HG03520 (cell line): Measurements from ENCODE around the gene KRTAP5-2.
"Not testable (repeated sequence)": the region's sequence is repeated elsewhere in the genome, so short reads cannot be mapped to it uniquely, and the experiment has no call there.

Experiments
- ATAC-seq: cut with Tn5 transposase; IDR thresholded peaks from one replicate; pipeline ENCODE4 v1.9.1; 2021; ENCODE audit warnings: mild to moderate bottlenecking, moderate library complexity; ENCODE audit not compliant: unreplicated experiment

The KRTAP5-2 gene

GRCh38 chr11:1592628-1593027 lies 5.5 kb downstream of the KRTAP5-2 start:
- ATAC-seq = no peak

GRCh38 chr11:1589996-1590395 lies 8.1 kb downstream of the KRTAP5-2 start:
- no peak for ATAC-seq

- ATAC-seq = not testable (repeated sequence)
Observed at GRCh38 chr11:1589191-1589963, 8.7 kb downstream of the KRTAP5-2 start.

DNA sequence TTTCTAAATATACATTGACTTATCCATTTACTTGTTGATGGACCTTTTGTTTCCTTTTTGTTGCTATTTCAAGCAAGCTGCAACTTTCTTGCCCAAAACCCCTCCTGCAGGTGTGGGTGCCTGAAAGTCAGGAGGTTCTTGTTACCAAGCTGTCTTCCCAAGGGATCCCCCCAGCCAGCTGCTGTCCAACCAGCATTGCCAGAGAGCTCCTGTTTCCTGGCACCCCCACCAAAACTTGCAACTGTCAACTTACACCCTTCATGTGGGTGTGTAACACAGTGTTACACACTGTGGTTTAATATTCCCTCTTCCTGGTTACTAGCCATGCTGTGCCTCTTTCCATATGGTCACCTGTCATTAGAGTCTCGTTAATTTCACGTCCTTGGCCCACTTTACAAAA lies 11.4 kb downstream of the KRTAP5-2 start:
- ATAC-seq = no peak

DNA sequence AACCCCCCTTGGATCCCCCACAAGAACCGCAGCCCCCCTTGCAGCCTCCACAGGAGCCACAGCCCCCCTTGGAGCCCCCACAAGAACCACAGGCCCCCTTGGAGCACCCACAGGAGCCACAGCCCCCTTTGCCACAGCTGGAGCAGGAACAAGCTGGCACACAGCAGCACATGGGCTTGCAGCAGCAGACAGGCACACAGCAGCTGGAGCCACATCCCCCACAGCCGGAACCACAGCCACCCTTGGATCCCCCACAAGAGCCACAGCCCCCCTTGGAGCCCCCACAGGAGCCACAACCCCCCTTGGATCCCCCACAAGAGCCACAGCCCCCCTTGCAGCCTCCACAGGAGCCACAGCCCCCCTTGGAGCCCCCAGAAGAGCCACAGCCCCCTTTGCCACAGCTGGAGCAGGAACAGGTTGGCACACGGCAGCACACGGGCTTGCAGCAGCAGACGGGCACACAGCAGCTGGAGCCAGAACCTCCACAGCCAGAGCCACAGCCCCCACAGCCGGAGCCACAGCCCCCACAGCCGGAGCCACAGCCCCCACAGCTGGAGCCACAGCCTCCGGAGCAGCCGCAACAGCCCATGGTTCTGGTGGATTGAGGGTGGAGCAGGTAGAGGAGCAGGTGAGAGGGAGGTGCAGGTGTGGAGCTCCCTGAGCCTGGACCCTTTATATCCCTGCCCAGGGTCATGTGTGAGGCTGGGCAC lies 13.3 kb downstream of the KRTAP5-2 start, which contains the start of gene KRTAP5-1:
KRTAP5-1 (minus strand) TSS at position 623 of the 710 bp plus-strand sequence; CDS start at position 589, 34 bp downstream.
- ATAC-seq = not testable (repeated sequence)

GRCh38 chr11:1582909-1583308 lies 15.2 kb downstream of the KRTAP5-2 start:
- not testable (repeated sequence) for ATAC-seq

DNA sequence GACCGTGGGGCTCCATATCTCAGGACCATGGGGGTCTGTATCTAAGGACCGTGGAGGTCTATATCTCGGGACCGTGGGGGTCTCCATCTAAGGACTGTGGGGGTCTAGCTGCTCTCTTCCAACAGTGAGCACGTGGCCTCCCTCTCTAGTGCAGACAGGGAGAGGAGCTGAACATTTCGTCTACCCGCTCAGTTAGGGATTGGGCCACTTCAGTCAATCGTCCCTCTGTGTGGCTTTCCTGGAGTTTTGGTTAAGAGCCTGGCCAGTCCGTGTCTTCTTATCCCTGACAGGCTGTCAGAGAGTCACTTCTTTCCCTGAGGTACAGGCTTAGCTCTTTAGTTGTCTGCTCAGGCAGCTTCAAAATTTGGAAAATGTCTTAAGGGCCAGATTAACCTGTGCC lies 16.1 kb downstream of the KRTAP5-2 start:
- ATAC-seq = no peak

DNA sequence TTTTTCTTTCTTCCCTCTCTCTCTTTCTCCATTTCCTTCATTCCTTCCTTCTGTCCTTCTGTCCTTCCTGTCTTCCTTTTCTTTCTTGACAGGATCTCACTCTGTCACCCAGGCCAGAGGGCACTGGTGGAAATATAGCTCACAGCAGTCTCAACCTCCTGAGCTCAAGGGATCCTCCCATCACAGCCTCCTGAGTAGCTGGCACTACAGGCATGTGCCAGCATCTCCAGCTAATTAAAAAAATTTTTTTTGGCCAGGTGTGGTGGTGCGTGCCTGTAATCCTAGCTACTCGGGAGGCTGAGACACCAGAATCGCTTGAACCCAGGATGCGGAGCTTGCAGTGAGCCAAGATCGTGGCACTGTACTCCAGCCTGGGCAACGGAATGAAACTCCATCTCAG lies 21.3 kb downstream of the KRTAP5-2 start:
- ATAC-seq = no peak

- not testable (repeated sequence) for ATAC-seq
Observed at GRCh38 chr11:1575756-1576155, 22.3 kb downstream of the KRTAP5-2 start.

DNA sequence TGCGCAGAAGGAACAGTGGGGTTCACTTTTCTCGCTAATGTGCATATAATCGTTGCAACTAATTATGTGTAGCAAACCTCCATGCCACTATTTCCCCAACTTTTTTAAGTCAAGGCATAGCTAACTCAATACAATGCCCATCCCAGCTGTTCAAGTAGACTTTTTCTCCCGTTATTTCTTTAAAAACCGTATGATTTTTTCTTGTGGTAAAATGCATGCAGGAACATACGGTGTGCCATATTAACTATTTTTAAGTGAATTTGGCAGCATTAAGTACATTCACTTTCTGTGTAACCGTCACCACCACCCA lies 23.2 kb downstream of the KRTAP5-2 start:
- ATAC-seq = no peak

DNA sequence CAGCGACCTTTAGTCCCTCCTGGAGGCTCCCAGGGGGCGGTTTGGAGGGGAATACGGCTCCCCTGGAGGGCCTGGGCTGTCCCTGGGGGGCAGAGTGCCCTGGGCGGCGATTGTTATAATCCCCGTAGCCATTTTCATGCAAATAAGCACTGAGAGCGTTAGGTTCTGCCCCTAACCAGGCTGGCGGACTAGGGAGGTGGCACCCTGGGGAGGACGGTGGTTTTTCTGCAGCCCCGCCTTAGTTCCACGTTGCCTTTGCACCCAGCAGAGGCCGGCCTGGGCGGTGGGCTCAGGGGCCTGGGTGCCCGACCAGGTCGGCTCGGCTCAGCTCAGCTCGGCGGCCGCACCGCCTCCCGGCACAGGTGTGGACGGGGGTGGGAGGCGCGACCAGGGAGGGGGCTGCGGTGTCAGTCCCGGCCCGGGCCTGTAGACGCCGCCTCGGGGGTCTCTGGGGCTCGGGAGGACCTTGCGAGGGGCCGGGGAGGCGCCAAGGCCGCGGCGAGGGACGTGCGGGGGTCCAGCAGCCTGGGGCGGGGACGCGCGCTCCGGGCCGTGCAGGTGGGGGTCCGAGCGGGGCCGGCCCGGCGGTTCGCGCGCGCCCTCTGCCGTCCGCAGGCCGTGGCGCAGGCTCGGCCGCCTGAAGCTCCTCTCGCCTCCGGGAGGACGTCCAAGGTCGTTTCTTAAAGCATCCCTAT lies 23.7 kb downstream of the KRTAP5-2 start:
- ATAC-seq = peak; percentile 40

DNA sequence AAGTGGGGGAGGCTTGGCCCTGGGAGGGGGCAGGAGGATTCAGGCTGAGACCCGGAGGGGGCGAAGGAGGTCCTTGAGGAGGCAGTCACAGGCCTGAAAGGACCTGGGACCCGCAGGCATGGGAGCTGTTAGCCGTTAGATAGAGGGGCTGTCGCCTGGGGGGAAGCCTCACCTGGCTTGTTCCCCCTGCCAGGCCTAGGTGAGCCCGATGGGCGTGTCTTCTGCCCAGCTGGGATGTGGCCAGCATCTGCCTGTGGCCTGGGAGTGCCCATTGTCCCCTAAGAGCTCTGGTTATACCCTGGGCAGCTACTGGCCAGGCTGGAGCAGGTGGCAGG lies 24.2 kb downstream of the KRTAP5-2 start:
- no peak for ATAC-seq

- no peak for ATAC-seq
Observed at GRCh38 chr11:1573077-1573902, 24.8 kb downstream of the KRTAP5-2 start.

GRCh38 chr11:1572197-1573076 lies 25.7 kb downstream of the KRTAP5-2 start, which contains the start of gene DUSP8:
TSS of gene DUSP8 (minus strand) at chr11:1572271. CDS start at chr11:1565826, 6,445 bp downstream.
- ATAC-seq = no peak

- no peak for ATAC-seq
Observed at GRCh38 chr11:1571760-1572196, 26.3 kb downstream of the KRTAP5-2 start.

- no peak for ATAC-seq
Observed at GRCh38 chr11:1570896-1571759, 27.0 kb downstream of the KRTAP5-2 start.

- ATAC-seq = no peak
Observed at GRCh38 chr11:1570531-1570895, 27.6 kb downstream of the KRTAP5-2 start.

GRCh38 chr11:1570001-1570453 lies 28.1 kb downstream of the KRTAP5-2 start:
- ATAC-seq = no peak

DNA sequence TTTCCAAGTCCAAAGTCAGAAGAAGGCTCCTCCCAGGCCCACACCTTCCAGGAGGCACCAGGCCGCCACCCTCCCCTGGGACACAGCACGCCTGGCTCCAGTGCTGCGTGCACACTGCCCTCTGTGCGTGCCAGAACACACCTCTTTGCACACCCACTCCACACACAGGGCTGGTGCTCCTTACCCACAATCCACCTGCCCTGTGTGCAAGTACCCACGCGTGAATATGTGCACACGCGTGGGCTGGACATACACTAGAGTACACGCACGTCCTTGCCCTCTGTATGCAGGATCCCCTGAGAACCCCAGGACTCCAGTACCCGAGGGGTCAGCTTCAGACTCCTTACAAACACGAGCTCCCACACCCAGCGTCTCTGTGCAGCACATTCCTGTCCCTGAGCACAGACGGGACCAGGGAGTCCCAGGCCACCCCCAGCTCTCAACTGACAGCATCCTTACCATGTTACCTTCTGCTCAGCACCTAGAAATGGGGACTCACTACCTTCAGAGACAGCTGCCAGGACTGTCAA lies 28.8 kb downstream of the KRTAP5-2 start:
- ATAC-seq = no peak
